Loucy (cell line): Measurements from ENCODE around the gene CD7.

Experiments
- H2AFZ ChIP-seq: fragments of 200-600 bp; sonication (generic); 2 replicates; pipeline ENCODE4 v1.6.0; 2016; ENCODE audit warnings: antibody characterized with exemption, mild to moderate bottlenecking, low read length, moderate library complexity
- H3F3A ChIP-seq: fragments of 200-600 bp; 2 replicates; pipeline ENCODE4 v1.6.0; 2016; ENCODE audit warnings: antibody characterized with exemption, low read depth, mild to moderate bottlenecking
- H3K27me3 ChIP-seq: fragments of 200-600 bp; sonication (generic); 2 replicates; pipeline ENCODE4 v1.6.1; 2014; ENCODE audit warnings: low read length, mild to moderate bottlenecking; ENCODE audit not compliant: insufficient read depth, poor library complexity, severe bottlenecking
- H3K36me3 ChIP-seq: fragments of 200-600 bp; sonication (generic); 2 replicates; pipeline ENCODE4 v1.6.1; 2016; ENCODE audit warnings: low read length; ENCODE audit not compliant: insufficient read depth
- H3K4me1 ChIP-seq: fragments of 200-600 bp; sonication (generic); 2 replicates; pipeline ENCODE4 v1.5.1; 2014; ENCODE audit warnings: low read length, mild to moderate bottlenecking; ENCODE audit not compliant: insufficient read depth, poor library complexity, severe bottlenecking
- H3K4me2 ChIP-seq: fragments of 200-600 bp; sonication (generic); 2 replicates; pipeline ENCODE4 v1.6.0; 2014; ENCODE audit warnings: antibody characterized with exemption, low read length, low read depth, mild to moderate bottlenecking; ENCODE audit not compliant: poor library complexity, severe bottlenecking
- H3K4me3 ChIP-seq: fragments of 200-600 bp; sonication (generic); 2 replicates; pipeline ENCODE4 v1.5.1; 2014; ENCODE audit warnings: low read length, mild to moderate bottlenecking, mixed read lengths; ENCODE audit not compliant: poor library complexity, severe bottlenecking
- H3K79me2 ChIP-seq: fragments of 200-600 bp; sonication (generic); 2 replicates; pipeline ENCODE4 v1.6.1; 2014; ENCODE audit warnings: low read length; ENCODE audit not compliant: insufficient read depth
- H3K9ac ChIP-seq: fragments of 200-600 bp; sonication (generic); 2 replicates; pipeline ENCODE4 v1.6.0; 2014; ENCODE audit warnings: mild to moderate bottlenecking, low read depth, low read length, moderate library complexity; ENCODE audit not compliant: poor library complexity, severe bottlenecking
- H3K9me2 ChIP-seq: fragments of 200-600 bp; sonication (generic); replicated peaks from 2 replicates; pipeline ENCODE4 v1.6.1; 2016; ENCODE audit warnings: low read depth, low read length, mixed read lengths
- H3K9me3 ChIP-seq: fragments of 200-600 bp; sonication (generic); 2 replicates; pipeline ENCODE4 v1.6.1; 2014; ENCODE audit warnings: mild to moderate bottlenecking, antibody characterized with exemption, low read length, low read depth; ENCODE audit not compliant: insufficient read depth
- H4K20me1 ChIP-seq: fragments of 200-600 bp; sonication (generic); 2 replicates; pipeline ENCODE4 v1.6.0; 2014; ENCODE audit warnings: antibody characterized with exemption, low read length, mild to moderate bottlenecking; ENCODE audit not compliant: insufficient read depth, poor library complexity, severe bottlenecking
- EZH2phosphoT487 ChIP-seq: fragments of 200-600 bp; IDR thresholded peaks from 2 replicates; pipeline ENCODE4 v1.6.1; 2018; ENCODE audit warnings: antibody characterized with exemption, mild to moderate bottlenecking, moderate library complexity, borderline replicate concordance
- TF ChIP-seq, protein P1 (sequence below): fragments of 200-600 bp; sonication (generic); conservative IDR thresholded peaks from 2 replicates; pipeline ENCODE4 v1.5.1; 2014; ENCODE audit warnings: mild to moderate bottlenecking, antibody characterized with exemption, low read length

CD7 gene

GRCh38 chr17:82292251-82293154, 24.9 kb downstream of the CD7 start:
- Histone ChIP-seq H3K36me3 (no peaks in the 10 kb centered on the region), H3K27me3 (no peaks in the 10 kb centered on the region), H3K79me2 (peaks cover 14% of the 10 kb centered on the region), H3K9me2 (no peaks in the 10 kb centered on the region), H4K20me1 (peaks cover 6% of the 10 kb centered on the region), H3K4me2 (peak overlapping the region; percentile 94), H3K4me1 (peaks cover 41% of the 10 kb centered on the region), H3K9me3 (no peaks in the 10 kb centered on the region), H2AFZ (peak overlapping the region; percentile 74; the same call in 1 of the 2 replicates), H3F3A (peaks cover 9% of the 10 kb centered on the region), H3K4me3 (peak overlapping the region; percentile 98), H3K9ac (peak overlapping the region; percentile 98)
- TF ChIP-seq EZH2phosphoT487: no peak
- TF ChIP-seq, protein P1, sequence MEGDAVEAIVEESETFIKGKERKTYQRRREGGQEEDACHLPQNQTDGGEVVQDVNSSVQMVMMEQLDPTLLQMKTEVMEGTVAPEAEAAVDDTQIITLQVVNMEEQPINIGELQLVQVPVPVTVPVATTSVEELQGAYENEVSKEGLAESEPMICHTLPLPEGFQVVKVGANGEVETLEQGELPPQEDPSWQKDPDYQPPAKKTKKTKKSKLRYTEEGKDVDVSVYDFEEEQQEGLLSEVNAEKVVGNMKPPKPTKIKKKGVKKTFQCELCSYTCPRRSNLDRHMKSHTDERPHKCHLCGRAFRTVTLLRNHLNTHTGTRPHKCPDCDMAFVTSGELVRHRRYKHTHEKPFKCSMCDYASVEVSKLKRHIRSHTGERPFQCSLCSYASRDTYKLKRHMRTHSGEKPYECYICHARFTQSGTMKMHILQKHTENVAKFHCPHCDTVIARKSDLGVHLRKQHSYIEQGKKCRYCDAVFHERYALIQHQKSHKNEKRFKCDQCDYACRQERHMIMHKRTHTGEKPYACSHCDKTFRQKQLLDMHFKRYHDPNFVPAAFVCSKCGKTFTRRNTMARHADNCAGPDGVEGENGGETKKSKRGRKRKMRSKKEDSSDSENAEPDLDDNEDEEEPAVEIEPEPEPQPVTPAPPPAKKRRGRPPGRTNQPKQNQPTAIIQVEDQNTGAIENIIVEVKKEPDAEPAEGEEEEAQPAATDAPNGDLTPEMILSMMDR: no peak

- peaks cover 14% of the 10 kb centered on the region for H3K79me2 ChIP-seq
- H3K4me1 ChIP-seq: peaks cover 39% of the 10 kb centered on the region
- H3K27me3 ChIP-seq: no peaks in the 10 kb centered on the region
- peak overlapping the region; percentile 98 for H3K9ac ChIP-seq
- peaks cover 6% of the 10 kb centered on the region for H3F3A ChIP-seq
- TF ChIP-seq, protein P1: no peak
- no peak for TF ChIP-seq EZH2phosphoT487
- no peaks in the 10 kb centered on the region for H3K9me3 ChIP-seq
- peak overlapping the region; percentile 94 for H3K4me2 ChIP-seq
- H2AFZ ChIP-seq: no peak overlapping the region
- H4K20me1 ChIP-seq: peaks cover 6% of the 10 kb centered on the region
- no peaks in the 10 kb centered on the region for H3K9me2 ChIP-seq
- H3K36me3 ChIP-seq: no peaks in the 10 kb centered on the region
- peak overlapping the region; percentile 98 for H3K4me3 ChIP-seq
These were observed 25.7 kb downstream of the CD7 start for GRCh38 chr17:82291582-82292250.

- Histone ChIP-seq H3F3A (no peaks in the 10 kb centered on the region), H3K4me3 (no peak overlapping the region), H3K27me3 (no peaks in the 10 kb centered on the region), H3K4me2 (no peak overlapping the region), H4K20me1 (no peaks in the 10 kb centered on the region), H3K4me1 (peaks cover 19% of the 10 kb centered on the region), H3K9ac (no peak overlapping the region), H2AFZ (no peak overlapping the region), H3K79me2 (peaks cover 7% of the 10 kb centered on the region; the same call in 1 of the 2 replicates), H3K9me3 (no peaks in the 10 kb centered on the region), H3K36me3 (no peaks in the 10 kb centered on the region), H3K9me2 (no peaks in the 10 kb centered on the region)
- TF ChIP-seq EZH2phosphoT487: no peak
- TF ChIP-seq, protein P1: no peak
These were observed 29.3 kb downstream of the CD7 start for GRCh38 chr17:82287868-82288801.
